Smooth muscle cell (in vitro differentiated cells): ENCODE data around the gene BEST1. TPM values are rescaled to one million over a fixed set of nuclear protein-coding genes. Genes with fewer than 3 reads are reported as not detected.
A peak's percentile ranks its signal among the peaks of the same experiment; 100 is the strongest.

ENCODE experiments used
- DNase-seq: peaks from one replicate; lab custom pipeline; 2025; ENCODE audit not compliant: unreplicated experiment; lab: John Stamatoyannopoulos, UW
- H2AFZ ChIP-seq: fragments of 200-600 bp; sonication (generic); 2 replicates; pipeline ENCODE4 v1.6.0; 2016; ENCODE audit warnings: antibody characterized with exemption, low read depth, mild to moderate bottlenecking
- H3F3A ChIP-seq: fragments of 200-600 bp; sonication (generic); 2 replicates; pipeline ENCODE4 v1.6.0; 2017; ENCODE audit warnings: antibody characterized with exemption, low read depth
- H3K27ac ChIP-seq: fragments of 200-600 bp; sonication (generic); 2 replicates; pipeline ENCODE4 v1.5.1; 2016; ENCODE audit warnings: low read depth, mild to moderate bottlenecking
- H3K27me3 ChIP-seq: fragments of 200-600 bp; sonication (generic); 2 replicates; pipeline ENCODE4 v1.6.1; 2016; ENCODE audit warnings: low read depth, mild to moderate bottlenecking
- H3K36me3 ChIP-seq: fragments of 200-600 bp; sonication (generic); 2 replicates; pipeline ENCODE4 v1.5.1; 2016; ENCODE audit warnings: low read depth
- H3K4me1 ChIP-seq: fragments of 200-600 bp; sonication (generic); 2 replicates; pipeline ENCODE4 v1.5.1; 2016; ENCODE audit warnings: low read depth
- H3K4me2 ChIP-seq: fragments of 200-600 bp; sonication (generic); 2 replicates; pipeline ENCODE4 v1.6.0; 2016; ENCODE audit warnings: mild to moderate bottlenecking
- H3K4me3 ChIP-seq: fragments of 200-600 bp; sonication (generic); 2 replicates; pipeline ENCODE4 v1.5.1; 2016; ENCODE audit warnings: mild to moderate bottlenecking
- H3K79me2 ChIP-seq: fragments of 200-600 bp; sonication (generic); 2 replicates; pipeline ENCODE4 v1.6.0; 2016; ENCODE audit warnings: low read depth, mild to moderate bottlenecking
- H3K9ac ChIP-seq: fragments of 200-600 bp; sonication (generic); 2 replicates; pipeline ENCODE4 v1.6.0; 2016; ENCODE audit warnings: low read depth
- H3K9me3 ChIP-seq: fragments of 200-600 bp; sonication (generic); replicated peaks from 2 replicates; pipeline ENCODE4 v1.5.1; 2016; ENCODE audit warnings: low read depth
- H4K20me1 ChIP-seq: fragments of 200-600 bp; sonication (generic); 2 replicates; pipeline ENCODE4 v1.6.0; 2016; ENCODE audit warnings: low read depth
- CTCF ChIP-seq: fragments of 200-600 bp; sonication (generic); IDR thresholded peaks from 2 replicates; pipeline ENCODE4 v1.5.1; 2017; ENCODE audit warnings: borderline replicate concordance, mild to moderate bottlenecking, antibody characterized with exemption; ENCODE audit not compliant: insufficient read depth, poor library complexity, severe bottlenecking
- WGBS: methylation state at CpG from one replicate; pipeline ENCODE4 v1.1.7; 2016; ENCODE audit warnings: low lambda C conversion rate; 5-methylcytosine and 5-hydroxymethylcytosine counted together
- polyA plus RNA-seq: library from polyadenylated mRNA; unstranded; fragments of >200 nt; fragmentation: Nextera tagmentation; extraction: Ambion mirVana; gene quantifications from 2 replicates; pipeline ENCODE4 v1.2.1, GENCODE V29; 2016
- total RNA-seq: library from RNA; depleted of rRNA; stranded (reverse); fragments of >200 nt; gene quantifications from 2 replicates; pipeline ENCODE4 v1.2.3, GENCODE V29; 2014

The BEST1 gene
- total and polyA plus RNA-seq, 2 experiments from 2014 or later, result 1.6 to 2.4 TPM

- TF ChIP-seq CTCF, result no peak
- Histone ChIP-seq H3K27me3 (no peaks in the 10 kb centered on the region), H3K36me3 (no peaks in the 10 kb centered on the region), H4K20me1 (no peaks in the 10 kb centered on the region), H3K79me2 (no peaks in the 10 kb centered on the region), H3K4me3 (no peak overlapping the region), H3K9me3 (no peaks in the 10 kb centered on the region), H3K4me1 (no peaks in the 10 kb centered on the region), H2AFZ (no peak overlapping the region), H3K27ac (no peak overlapping the region), H3F3A (no peaks in the 10 kb centered on the region), H3K4me2 (no peak overlapping the region), H3K9ac (no peak overlapping the region)
- no peak for DNase-seq
- 95% methylated on average over 1 of the region's 1 CpG for WGBS
Observed at GRCh38 chr11:61983419-61983818, 33.3 kb downstream of the BEST1 start.

GRCh38 chr11:61985869-61986268 lies 35.7 kb downstream of the BEST1 start:
- Histone ChIP-seq H3K9me3 (no peaks in the 10 kb centered on the region), H3K4me1 (no peaks in the 10 kb centered on the region), H4K20me1 (no peaks in the 10 kb centered on the region), H3F3A (no peaks in the 10 kb centered on the region), H2AFZ (no peak overlapping the region), H3K27me3 (no peaks in the 10 kb centered on the region), H3K36me3 (no peaks in the 10 kb centered on the region), H3K4me2 (no peak overlapping the region), H3K27ac (peak overlapping the region; percentile 19), H3K4me3 (no peak overlapping the region), H3K9ac (no peak overlapping the region), H3K79me2 (no peaks in the 10 kb centered on the region)
- no peak for DNase-seq
- 75% methylated on average over 5 of the region's 5 CpGs for WGBS
- no peak for TF ChIP-seq CTCF

- Histone ChIP-seq H3K9ac (no peak overlapping the region), H3K4me3 (no peak overlapping the region), H3K79me2 (no peaks in the 10 kb centered on the region), H3K36me3 (no peaks in the 10 kb centered on the region), H3K27me3 (no peaks in the 10 kb centered on the region), H3K9me3 (no peaks in the 10 kb centered on the region), H2AFZ (no peak overlapping the region), H3F3A (peaks cover 4% of the 10 kb centered on the region), H3K4me2 (no peak overlapping the region), H3K4me1 (peaks cover 21% of the 10 kb centered on the region), H3K27ac (no peak overlapping the region), H4K20me1 (no peaks in the 10 kb centered on the region)
- no peak for DNase-seq
- WGBS, result 96% methylated on average over 3 of the region's 3 CpGs
- no peak for TF ChIP-seq CTCF
Observed at GRCh38 chr11:61994981-61995380, 44.8 kb downstream of the BEST1 start.

DNA sequence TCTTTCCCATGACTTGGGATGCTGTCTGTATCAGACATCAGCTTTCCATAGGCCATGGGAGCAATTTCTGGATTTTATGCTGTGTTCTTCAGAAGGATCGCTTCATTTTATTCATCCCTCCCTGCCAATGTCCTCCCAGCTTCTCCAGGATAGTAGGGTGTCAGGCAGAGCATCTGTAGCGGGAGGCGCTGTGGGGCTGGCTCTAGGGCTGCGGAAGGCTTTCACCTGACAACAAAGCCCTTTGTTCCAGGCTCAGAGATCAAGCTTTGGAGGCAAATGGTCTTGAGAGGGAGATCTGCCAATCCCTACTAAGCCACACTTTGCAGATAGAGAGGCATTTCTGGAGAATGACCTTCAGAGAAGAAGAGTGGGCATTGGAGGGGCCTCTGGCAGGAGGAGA lies 46.8 kb downstream of the BEST1 start:
- Histone ChIP-seq H4K20me1 (no peaks in the 10 kb centered on the region), H3K36me3 (no peaks in the 10 kb centered on the region), H3K27ac (no peak overlapping the region), H3K9ac (no peak overlapping the region), H3K27me3 (no peaks in the 10 kb centered on the region), H3K4me2 (no peak overlapping the region), H3K4me3 (no peak overlapping the region), H3K79me2 (no peaks in the 10 kb centered on the region), H3K4me1 (peaks cover 21% of the 10 kb centered on the region), H2AFZ (no peak overlapping the region), H3K9me3 (no peaks in the 10 kb centered on the region), H3F3A (peaks cover 4% of the 10 kb centered on the region)
- 95% methylated on average over 4 of the region's 4 CpGs for WGBS
- no peak for TF ChIP-seq CTCF
- DNase-seq, result no peak
